HG03045 (cell line): ENCODE results near the gene ZSWIM6.

ENCODE experiments used
- ATAC-seq: cut with Tn5 transposase; IDR thresholded peaks from one replicate; pipeline ENCODE4 v1.9.1; 2021; ENCODE audit warnings: mild to moderate bottlenecking, moderate library complexity; ENCODE audit not compliant: unreplicated experiment

ZSWIM6 gene

DNA sequence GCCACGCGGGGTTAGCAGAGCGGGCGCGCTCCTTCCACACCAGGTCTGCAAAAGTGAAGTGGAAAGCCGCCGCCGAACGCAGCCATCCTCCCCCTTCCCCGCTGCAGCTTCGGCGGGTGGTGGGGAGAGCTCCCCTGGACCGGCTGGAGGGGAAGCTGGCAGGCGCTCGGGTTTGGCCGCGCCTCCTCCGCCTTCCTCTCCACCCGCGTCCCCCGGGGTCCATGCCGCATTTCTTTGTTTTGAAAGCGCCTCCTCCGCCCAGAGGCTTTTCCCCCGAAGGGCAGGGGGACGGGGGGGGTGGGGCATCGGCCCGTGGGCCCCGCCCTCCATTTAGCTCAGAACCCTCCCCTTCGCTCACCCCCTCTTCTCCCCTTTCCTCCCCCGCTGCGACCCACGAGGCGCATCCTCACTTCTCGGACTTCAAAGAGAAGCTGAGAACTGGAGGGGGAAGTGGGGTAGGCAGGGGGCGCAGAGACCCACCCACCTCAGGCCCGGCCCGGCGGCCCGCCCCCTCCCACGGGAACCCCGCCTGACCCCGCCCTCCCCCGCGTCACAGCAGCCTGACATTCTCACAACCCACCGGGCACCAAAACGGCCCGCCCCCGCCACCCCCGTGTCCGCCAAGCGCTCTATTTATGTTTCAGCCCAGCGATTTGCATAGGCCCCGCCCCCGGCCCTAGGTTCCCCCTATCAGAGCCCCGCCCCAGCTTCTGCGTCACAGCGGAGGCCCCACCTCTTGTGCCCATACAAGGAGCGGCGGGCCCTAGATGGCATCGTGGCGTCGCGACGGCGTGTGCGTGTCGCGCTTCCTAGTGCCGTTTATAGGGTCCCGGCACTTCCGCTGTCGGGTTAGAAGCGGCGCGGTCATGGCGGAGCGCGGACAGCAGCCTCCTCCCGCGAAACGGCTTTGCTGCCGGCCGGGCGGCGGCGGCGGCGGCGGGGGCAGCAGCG is at the start of gene ZSWIM6:
Gene ZSWIM6, plus strand, starts transcription at position 852 of the 951 bp plus-strand sequence. Its CDS starts 15 bp downstream, at position 867.
- peak; percentile 68 for ATAC-seq

- ATAC-seq = no peak
Measured at GRCh38 chr5:61283471-61283870, 48.6 kb upstream of the ZSWIM6 start.

DNA sequence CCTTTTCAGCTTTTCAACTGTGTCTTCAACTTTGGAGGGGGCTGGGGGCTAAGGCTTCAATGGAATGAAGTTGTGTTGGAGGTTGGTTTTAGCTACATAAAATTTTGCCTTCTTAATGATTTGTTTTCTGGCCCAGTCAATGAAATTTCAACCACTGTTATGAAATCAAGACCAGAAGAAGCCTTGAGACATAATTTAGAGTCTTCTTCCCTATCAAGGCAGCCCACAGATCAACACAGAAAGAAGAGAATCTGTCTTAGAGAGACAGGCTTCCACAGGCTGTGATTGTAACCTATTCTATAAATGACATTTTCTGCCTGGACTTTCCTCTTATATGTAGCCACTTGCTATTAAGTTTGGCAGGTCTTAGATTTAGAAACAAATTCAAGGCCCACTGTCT is 46.5 kb upstream of the ZSWIM6 start:
- ATAC-seq = no peak

- ATAC-seq = no peak
Measured at GRCh38 chr5:61286446-61287132, 45.5 kb upstream of the ZSWIM6 start.

DNA sequence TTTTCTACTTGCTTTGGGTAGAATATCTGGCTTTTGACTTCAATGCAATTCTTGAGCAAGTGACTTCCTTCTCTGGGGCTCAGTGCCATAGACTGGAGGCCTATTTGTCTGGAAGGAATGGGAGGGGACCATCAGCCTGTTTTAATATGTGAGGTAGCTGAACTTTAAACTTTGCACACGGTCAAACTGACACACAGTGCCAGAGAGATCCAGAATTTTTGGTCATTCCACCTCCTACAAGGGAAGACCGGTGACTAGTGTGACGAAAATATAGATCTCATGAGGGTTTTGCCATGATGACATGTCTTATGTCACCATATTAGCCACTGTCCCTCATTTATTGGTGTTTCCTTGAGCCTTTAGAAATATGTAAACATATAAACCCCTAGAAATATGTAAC is 44.6 kb upstream of the ZSWIM6 start:
- no peak for ATAC-seq

DNA sequence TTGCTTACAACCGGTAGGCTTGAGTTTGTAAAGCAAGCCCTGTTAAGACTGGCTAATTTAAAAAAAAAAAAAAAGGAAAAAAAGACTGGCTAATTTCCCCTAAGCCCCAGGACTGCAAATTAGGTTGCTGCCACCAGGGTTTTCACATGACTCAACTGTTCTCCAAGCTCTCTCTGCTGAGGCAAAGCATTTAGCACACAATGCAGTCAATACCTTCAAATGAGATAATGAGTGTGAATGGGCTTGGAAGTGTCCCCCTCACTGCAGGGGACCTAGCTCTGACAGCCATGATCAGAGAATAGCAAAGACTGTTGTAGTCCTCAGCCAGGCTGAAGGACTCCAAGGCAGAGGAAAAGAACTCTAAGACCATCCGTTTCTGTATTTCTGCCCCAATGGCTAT is 42.8 kb upstream of the ZSWIM6 start:
- ATAC-seq = no peak

DNA sequence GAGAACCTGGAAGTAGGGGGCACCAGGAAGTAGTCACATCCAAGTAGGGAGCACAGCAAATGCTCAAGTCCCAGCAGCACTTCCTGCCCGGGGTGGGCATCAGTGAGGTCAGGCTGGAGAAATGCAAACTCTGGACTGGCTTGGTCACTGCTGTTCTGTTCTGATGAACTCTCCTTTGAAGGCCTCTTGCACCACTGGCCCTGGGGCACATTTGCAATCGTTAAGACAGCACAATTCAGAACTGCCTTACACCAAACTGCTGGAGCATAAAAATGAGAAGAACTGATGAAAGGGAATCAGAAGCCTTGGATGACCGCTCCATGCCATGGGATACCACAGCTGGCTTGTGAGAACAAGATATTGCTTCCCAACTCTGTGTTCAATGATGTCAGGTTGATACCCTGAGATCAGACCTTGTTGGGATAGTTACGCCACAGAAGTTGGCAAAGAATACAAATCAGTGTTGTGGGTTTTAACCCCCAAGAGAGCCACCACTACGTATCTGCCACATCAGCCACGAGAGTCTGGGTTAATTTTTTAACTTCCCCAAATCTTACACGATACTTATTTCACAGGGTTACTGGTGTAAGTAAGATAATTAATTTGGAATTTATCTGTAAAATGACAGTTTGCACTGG is 42.3 kb upstream of the ZSWIM6 start:
- ATAC-seq = no peak

GRCh38 chr5:61290791-61291210 is 41.3 kb upstream of the ZSWIM6 start:
- no peak for ATAC-seq

DNA sequence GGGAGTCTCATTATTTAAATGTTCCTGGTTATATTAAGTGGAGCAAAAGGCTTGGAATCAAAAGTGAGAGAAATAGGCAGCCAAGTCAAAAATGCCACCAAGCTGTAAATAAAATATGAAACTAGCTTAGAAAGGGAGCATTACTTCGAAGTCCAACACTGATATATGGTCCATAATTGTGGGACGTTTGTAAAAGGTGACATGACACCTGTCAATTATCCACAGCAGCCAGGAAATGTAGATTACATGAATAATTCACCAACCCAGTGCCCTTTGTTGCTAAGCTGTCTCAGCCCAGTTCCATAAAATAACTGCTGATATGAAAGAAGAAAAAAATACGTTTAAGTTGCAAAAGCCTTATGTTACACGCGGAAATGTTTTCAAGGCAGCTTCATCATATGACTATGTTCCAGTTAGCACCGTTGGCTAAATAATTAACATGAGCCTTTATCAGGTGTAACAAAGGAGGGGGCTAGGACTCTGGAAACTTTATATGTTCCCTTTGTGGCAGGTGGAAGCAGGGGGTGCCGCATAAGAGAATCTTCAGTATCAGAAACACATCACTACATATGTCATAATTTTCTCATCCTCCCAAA is 39.9 kb upstream of the ZSWIM6 start:
- no peak for ATAC-seq

DNA sequence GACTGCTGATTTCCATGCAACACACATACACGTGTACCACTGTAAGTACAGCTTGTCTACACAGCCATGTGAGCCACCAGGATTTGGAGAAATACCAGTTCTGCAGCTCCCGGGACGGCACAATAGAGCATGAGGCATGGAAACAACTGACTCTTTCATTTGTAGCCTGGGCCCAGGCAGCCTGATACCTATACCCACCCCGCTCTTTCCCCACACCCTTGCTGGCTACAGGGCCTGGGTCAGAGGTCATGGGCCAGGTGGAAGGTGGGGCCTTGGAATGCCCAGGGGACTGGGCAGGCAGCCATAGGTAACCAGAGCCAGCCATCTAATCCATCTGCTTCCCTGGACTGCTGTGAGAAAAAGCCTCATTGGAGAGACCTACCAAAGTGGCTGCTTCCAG is 39.0 kb upstream of the ZSWIM6 start:
- no peak for ATAC-seq

GRCh38 chr5:61293873-61294272 is 38.2 kb upstream of the ZSWIM6 start:
- no peak for ATAC-seq

GRCh38 chr5:61295365-61295764 is 36.7 kb upstream of the ZSWIM6 start:
- ATAC-seq = no peak

- ATAC-seq = no peak
Measured at GRCh38 chr5:61298066-61298465, 34.0 kb upstream of the ZSWIM6 start.

- no peak for ATAC-seq
Measured at GRCh38 chr5:61298580-61298979, 33.5 kb upstream of the ZSWIM6 start.

DNA sequence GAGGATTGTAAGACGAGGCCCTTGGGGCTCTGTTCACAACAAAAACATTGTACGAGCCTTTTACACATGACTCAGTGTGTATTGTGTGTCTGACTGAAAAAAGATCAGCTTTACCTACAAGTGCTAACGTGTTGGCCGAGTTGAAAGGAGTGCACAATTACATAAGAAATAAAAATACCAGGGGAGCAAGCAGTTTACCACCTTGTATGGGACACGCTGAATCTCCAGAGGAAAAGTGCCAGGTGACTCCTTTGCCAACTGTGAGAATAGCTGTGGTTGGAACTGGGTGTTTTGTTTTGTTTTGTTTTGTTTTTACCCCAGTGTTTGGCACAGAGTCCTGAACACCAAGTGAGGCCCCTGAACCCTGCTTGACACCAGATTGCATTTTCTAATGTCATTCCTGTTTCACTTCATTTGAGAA is 32.8 kb upstream of the ZSWIM6 start:
- no peak for ATAC-seq

- ATAC-seq = no peak
Measured at GRCh38 chr5:61301341-61302199, 30.5 kb upstream of the ZSWIM6 start.

- ATAC-seq = no peak
Measured at GRCh38 chr5:61302200-61302563, 29.9 kb upstream of the ZSWIM6 start.

DNA sequence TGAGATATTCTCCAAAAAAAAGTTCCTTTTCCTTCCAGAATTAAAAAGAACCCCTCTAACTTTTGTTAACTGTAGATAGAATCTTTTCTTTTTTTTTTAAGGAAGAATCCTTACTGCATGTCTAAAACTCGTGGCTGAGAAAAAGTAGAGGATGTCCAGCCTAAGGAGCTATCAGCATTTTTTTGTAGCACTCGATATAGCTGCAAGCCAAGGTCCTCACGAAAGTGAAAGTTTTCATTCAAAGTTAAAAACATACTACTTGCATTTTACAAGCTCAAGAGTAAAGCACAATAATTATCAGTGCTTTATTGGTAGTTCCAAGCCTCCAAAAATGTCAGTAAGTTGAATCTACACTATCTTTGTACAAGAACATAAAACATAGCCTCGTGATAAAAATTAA is 28.7 kb upstream of the ZSWIM6 start:
- ATAC-seq = no peak

DNA sequence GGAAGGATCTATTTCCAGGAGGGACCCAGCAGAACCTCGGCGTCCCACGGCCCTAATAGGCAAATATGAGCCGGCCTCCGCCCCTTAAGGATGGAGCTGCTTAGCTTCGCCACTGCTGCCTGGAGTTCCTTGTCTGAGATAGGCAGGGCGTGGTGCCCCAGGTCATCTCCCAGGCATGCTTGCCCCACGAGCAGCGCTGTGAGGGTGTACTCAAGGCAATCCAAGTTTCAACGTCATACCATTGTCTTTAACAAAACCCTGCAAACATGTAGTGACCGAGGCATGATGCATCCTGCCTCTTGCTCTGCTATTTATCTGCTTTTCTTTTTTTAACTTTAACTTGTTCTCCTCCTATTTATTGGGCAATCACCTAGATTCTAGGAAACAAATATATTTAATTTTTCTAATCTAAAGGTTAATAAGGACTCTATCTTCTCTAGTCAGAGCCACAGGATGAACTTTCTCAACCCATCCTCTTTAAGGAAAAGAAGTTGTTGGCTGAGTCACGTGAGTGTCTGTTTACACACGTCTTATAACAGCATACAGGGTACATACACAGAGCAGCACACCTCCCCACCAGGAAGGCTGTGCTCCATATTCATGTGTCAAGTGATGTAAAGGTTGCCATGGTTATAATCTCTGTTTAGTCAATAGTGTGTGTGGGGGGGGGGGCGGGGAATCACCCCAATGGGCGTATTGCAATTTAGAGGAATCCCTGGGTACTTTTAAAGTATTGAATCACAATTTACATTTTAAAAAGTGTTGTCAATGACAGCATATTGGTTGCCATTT is 27.3 kb upstream of the ZSWIM6 start:
- no peak for ATAC-seq
